ENCODE data around the gene STIM2.

STIM2 gene

GRCh38 chr4:26836539-26836938, 24.1 kb upstream of the STIM2 start:
- no peak for DNase-seq (ENCODE audit: low read depth in 2 of 3, low spot score in 1 of 3)

- DNase-seq (ENCODE audit: low read depth in 2 of 3, low spot score in 1 of 3): no peak
Observed at GRCh38 chr4:26837993-26838842, 22.4 kb upstream of the STIM2 start.

GRCh38 chr4:26839016-26839415, 21.6 kb upstream of the STIM2 start:
- no peak for DNase-seq (ENCODE audit: low read depth in 2 of 3, low spot score in 1 of 3)

- no peak for DNase-seq (ENCODE audit: low read depth in 2 of 3, low spot score in 1 of 3)
Observed at GRCh38 chr4:26839534-26839951, 21.1 kb upstream of the STIM2 start.

DNA sequence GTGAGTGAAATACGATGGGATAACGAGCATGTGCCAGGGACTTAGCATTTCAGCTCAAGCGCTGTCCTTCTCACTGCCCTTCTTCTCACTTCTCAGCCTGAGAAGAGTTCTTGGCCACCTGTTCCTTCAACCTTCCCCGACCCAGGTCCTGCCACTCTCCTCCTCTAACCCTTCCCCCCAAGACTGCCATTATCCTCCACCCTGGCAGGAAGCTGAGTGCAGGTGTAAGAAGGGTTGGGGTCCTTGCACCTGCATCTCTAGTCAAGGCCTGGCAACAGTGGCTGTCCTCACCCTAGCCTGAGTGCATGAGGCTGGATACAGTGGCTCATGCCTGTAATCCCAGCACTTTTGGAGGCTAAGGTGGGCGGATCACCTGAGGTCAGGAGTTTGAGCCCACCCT, 19.9 kb upstream of the STIM2 start:
- DNase-seq (ENCODE audit: low read depth in 2 of 3, low spot score in 1 of 3): no peak

- no peak for DNase-seq (ENCODE audit: low read depth in 2 of 3, low spot score in 1 of 3)
Observed at GRCh38 chr4:26842911-26843310, 17.7 kb upstream of the STIM2 start.

- no peak for DNase-seq (ENCODE audit: low read depth in 2 of 3, low spot score in 1 of 3)
Observed at GRCh38 chr4:26850528-26850927, 10.1 kb upstream of the STIM2 start.

DNA sequence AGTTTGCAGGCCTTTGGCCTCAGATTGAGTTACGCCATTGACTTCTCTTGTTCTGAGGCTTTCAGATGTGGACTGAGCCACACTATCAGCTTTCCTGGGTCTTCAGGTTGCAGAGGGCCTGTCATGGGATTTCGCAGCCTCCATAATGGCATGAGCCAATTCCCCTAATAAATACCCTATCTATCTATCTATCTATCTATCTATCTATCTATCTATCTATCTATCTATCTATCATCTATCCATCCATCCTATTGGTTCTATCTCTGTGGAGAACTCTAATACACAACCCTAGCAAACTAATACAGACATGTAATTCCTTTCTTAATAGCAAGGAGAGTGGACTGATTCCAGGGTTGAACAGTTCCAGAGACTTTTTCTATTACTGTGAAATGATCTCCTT, 9.5 kb upstream of the STIM2 start:
- DNase-seq (ENCODE audit: low read depth in 2 of 3, low spot score in 1 of 3): no peak

GRCh38 chr4:26854701-26855100, 5.9 kb upstream of the STIM2 start:
- DNase-seq (ENCODE audit: low read depth in 2 of 3, low spot score in 1 of 3): no peak

DNA sequence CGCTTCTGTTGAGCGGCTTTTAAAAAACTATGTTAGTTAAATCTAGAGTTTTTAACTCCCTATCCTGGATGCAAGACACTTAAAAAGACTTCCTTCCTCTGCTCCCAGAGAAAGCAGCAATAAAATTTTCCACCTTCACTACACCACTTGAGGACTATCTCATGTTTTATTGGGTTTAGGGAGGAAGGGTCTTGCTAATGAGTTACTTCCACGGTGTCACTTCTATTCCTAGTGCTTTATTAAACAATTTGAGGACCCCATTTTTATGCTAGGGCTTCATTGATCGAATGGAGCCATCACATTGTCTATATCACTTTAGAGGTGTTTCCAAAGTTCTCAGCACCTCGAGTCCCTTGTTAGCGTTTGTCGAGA, 3.7 kb upstream of the STIM2 start:
- DNase-seq (ENCODE audit: low read depth in 2 of 3, low spot score in 1 of 3): no peak

DNA sequence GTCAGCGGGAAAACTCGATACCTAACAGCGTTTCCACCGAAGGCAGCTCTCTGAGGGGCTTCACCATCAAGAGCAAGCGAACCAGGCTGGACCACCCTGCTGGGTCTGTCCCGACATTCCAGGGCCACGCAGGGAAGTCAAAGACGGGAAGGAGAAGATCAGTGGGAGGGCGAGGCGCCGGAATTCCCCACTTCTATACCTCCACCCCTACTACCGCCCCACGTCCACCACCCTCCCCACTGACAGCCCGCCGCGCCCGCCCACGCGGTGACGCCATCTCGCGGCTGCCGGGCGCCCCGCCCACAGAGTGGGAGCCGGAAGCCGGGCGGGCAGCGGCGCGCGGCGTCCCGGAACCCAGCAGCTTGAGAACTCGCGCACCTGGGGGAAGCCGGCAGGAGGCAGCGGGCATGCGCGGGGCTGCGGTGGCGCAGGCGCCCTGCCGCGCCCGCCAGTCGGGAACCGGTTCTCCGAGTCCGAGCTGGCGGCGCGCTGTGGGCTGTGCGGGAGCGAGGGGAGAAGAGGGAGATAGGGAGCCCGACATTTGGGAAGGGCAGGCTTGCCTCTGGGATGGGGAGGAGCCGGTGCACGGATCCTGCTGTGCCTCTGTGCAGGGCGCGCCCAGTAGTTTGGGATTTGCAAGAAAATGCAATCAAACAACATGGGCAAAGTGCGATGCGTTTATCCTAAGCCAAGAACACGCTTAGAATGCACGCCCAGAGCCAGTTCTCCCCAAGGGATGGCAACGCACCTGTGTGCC, 3.2 kb upstream of the STIM2 start:
- peak; percentile 83 to 90 (median 87) for DNase-seq (ENCODE audit: low read depth in 2 of 3, low spot score in 1 of 3)

GRCh38 chr4:26858035-26858918, 2.4 kb upstream of the STIM2 start:
- no peak for DNase-seq (ENCODE audit: low read depth in 2 of 3, low spot score in 1 of 3)

DNA sequence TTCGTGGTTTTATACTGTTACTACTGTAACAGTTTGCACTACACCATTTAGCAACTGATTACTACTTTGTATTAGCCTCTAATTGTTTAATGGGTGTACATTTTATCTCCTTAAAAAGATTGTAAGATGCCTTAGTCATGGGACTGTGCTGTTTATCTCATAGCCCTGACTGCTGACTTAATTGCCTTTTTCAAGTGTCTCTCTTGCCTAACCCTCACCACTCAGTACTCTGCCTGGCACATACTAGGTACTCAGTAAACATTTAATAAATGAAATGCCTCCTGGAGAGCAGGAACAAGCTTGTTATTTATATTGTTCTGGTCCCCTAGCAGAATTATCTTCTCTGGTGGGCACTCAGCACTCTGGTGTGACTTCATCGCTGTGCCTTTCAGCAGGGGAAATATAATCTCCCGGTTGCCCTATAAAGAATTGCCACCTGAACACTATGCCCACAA, 1.7 kb upstream of the STIM2 start:
- no peak for DNase-seq (ENCODE audit: low read depth in 2 of 3, low spot score in 1 of 3)

- no peak for DNase-seq (ENCODE audit: low read depth in 2 of 3, low spot score in 1 of 3)
Observed at GRCh38 chr4:26859762-26860156, 882 bp upstream of the STIM2 start.

DNA sequence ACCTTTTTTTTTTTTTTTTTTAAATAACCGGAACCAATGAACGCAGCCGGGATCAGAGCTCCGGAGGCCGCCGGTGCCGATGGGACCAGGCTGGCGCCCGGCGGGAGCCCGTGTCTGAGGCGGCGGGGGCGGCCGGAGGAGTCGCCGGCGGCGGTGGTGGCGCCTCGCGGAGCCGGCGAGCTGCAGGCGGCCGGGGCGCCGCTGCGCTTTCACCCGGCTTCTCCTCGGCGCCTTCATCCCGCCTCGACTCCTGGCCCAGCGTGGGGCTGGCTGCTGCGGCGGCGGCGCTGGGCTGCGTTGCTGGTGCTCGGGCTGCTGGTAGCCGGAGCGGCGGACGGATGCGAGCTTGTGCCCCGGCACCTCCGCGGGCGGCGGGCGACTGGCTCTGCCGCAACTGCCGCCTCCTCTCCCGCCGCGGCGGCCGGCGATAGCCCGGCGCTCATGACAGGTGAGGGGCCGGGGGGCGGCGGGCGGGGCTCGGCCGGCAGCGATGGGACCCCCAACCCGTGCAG, 337 bp downstream of the STIM2 start:
- peak in 1 of 3 donors; percentile 42 for DNase-seq (ENCODE audit: low read depth in 2 of 3, low spot score in 1 of 3)

DNA sequence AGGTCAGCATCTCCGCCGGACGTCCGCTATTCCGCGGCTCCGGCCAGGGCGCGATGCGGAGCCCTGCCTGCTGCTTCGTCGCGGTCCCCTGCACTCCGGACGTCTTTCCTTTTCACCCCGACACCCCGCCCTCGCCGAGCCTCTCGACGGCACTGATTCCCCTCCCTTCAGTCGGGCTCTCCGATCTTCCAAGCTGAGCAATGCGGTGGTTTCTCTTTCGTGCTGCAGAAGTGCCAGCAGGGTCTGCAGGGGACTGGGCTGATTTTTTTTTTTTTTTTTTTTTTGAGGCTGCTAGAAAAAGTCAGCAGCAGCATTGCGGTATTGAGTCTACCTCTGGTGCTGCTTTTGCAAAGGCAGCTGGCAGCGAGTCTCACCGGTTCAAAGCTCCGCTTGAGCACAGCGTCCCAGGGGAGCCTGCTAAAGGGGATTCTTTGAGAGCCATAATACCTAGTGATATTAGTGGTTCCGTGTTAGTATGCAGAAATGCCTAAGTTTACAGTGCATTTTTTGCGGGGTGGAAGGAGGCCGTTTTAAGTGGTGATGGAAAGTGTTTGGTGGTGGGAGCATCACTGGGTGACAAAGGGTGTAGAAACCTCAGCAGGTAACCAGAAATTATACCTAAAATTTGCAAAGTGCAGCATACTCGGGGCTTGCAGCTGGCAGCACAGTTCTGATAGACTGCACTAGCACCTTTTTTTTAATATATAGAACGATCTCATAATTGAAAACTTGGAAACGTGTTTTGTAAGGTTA, 969 bp downstream of the STIM2 start:
- DNase-seq (ENCODE audit: low read depth in 2 of 3, low spot score in 1 of 3): peak; percentile 20 to 67 (median 46)

DNA sequence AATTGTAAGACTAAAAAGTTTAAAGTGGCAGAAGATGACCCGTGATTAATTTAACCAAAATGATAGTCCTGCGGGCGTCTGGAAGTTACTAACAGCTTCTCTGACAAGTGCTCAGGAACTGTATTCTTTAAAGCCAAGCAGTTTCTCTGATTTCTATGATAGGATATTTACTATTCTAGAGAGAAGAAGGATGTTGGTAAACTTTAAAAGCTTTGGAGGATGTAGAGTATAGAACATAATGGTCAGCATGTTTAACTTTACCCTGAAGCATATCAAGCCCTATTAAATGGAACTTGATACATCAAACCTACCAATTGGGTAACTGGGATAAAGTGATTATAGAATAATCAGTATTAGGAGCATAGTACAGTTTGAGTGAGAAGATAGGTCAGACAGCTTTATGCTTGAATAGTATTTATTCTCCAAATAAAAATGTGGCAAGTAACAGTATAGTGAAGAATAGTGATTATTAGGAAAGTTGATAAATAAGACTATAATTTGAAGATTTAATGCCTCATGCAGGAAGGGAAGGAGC, 1.8 kb downstream of the STIM2 start:
- DNase-seq (ENCODE audit: low read depth in 2 of 3, low spot score in 1 of 3): no peak

DNA sequence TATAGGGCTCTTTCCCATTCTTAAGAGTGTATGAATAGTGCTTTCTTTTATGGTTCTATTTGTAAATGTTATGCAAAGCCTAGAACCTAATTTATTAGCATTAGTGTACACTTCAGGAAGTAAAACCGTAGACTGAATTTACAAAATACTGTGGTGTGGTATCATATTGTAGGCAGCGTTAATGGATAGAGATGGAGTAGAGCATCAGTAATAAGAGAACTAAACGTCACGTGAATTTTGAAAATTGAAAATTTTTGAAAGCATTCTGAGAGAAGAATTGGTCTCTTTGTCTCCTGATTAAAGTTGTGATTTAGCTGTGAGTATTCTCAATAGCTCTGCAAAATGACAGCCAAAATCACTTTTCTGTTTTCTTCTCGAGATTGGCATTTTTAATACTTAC, 2.9 kb downstream of the STIM2 start:
- DNase-seq (ENCODE audit: low read depth in 2 of 3, low spot score in 1 of 3): no peak

DNA sequence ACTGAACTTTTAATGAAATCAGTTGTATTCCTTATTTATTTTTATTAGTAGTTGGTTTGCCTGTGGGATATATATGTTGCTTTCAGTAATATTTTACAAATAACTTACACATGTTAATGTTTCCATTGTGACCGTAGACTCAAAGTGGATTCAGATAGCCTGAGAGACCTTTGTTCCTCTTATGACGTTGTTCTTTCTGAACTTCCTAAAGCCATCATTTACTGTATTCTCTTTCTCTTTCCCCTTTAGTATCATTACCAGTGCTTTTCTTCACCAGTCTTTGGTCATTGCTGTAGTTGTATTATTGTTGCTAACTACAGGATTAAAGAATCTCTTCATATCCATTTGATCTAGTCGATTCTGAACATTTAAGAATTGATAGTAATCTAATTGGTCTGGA, 4.3 kb downstream of the STIM2 start:
- DNase-seq (ENCODE audit: low read depth in 2 of 3, low spot score in 1 of 3): no peak

DNA sequence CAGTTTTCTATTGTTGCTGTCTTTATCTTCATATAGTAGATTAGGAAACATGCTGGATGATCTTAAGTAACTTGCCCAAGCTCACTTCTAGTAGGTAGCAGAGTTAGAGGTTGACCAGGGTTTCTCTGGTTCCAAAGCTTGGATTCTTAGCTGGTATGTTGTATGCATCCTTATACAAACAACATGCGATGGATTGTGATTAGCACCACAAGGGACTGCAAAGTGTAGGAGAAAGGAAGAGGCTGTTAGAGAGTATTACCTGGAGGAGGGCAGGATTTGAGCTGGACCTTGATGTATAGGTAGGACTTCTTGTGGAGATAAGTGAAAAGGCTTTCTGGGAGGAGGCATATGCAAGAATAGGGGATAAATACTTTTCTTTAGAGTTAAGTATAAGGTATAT, 5.6 kb downstream of the STIM2 start:
- no peak for DNase-seq (ENCODE audit: low read depth in 2 of 3, low spot score in 1 of 3)

All from stimulated activated CD4-positive, alpha-beta T cell treated with anti-CD3 and anti-CD28 coated beads, Interleukin-12 subunit alpha, Interleukin-12 subunit beta, amount 100 ng/mL, for 48 hours (primary cell).